Upper lobe of left lung (tissue), 6 donors: ENCODE data around the gene THEM5. TPM values are rescaled to one million over a fixed set of nuclear protein-coding genes. Genes with fewer than 3 reads are reported as not detected.
A peak's percentile ranks its signal among the peaks of the same experiment; 100 is the strongest.

ENCODE experiments used
- ATAC-seq, 2 donors: fragments of 200-7000 bp; cut with Tn5 transposase; one replicate each; pipeline ENCODE4 v1.9.1; 2022; ENCODE audit warnings: mild to moderate bottlenecking in 2 of 2, moderate library complexity in 2 of 2; ENCODE audit not compliant: low FRiP score in 2 of 2
- DNase-seq, 2 donors: peaks; one replicate each; pipeline ENCODE4 v3.0.0-alpha.2; 2019 to 2020
- H3K27ac ChIP-seq, 4 donors: fragments of 200-600 bp; sonication (generic); one replicate each; pipeline ENCODE4 v1.5.1; 2016 to 2019
- H3K27me3 ChIP-seq, 4 donors: fragments of 200-600 bp; sonication (generic); one replicate each; pipeline ENCODE4 v1.5.1; 2017 to 2019
- H3K36me3 ChIP-seq, 4 donors: fragments of 200-600 bp; sonication (generic); one replicate each; pipeline ENCODE4 v1.5.1; 2016 to 2019
- H3K4me1 ChIP-seq, 4 donors: fragments of 200-600 bp; sonication (generic); one replicate each; pipeline ENCODE4 v1.5.1; 2018 to 2019
- H3K4me3 ChIP-seq, 4 donors: fragments of 200-600 bp; sonication (generic); one replicate each; pipeline ENCODE4 v1.5.1; 2017 to 2019; ENCODE audit warnings: mild to moderate bottlenecking in 2 of 4, moderate library complexity in 1 of 4
- H3K9me3 ChIP-seq, 4 donors: fragments of 200-600 bp; sonication (generic); one replicate each; pipeline ENCODE4 v1.5.1; 2018 to 2019
- EP300 ChIP-seq, 4 donors: sonication (generic); formaldehyde crosslinking; IDR thresholded peaks; one replicate each; pipeline ENCODE4 v1.5.1; 2017; ENCODE audit warnings: antibody characterized with exemption in 4 of 4, control low read depth in 2 of 4
- POLR2A ChIP-seq, 4 donors: fragments of 450-650 bp; IDR thresholded peaks; one replicate each; pipeline ENCODE4 v1.5.1; 2016 to 2017; ENCODE audit warnings: antibody characterized with exemption in 4 of 4, mild to moderate bottlenecking in 2 of 4
- POLR2AphosphoS5 ChIP-seq, 2 donors: sonication (generic); formaldehyde crosslinking; IDR thresholded peaks; one replicate each; pipeline ENCODE4 v1.5.1; 2017; ENCODE audit warnings: antibody characterized with exemption in 2 of 2
- WGBS, 2 donors: methylation state at CpG; one replicate each; pipeline ENCODE4 v1.1.5; 2017 to 2018; 5-methylcytosine and 5-hydroxymethylcytosine counted together
- total RNA-seq, 6 donors: library from RNA; depleted of rRNA in 4 of 6; stranded (reverse); fragments of >200 nt in 4 of 6; gene quantifications; one replicate each; pipeline versions ENCODE4 v1.1.0 to v1.2.1, GENCODE V29; 2016 to 2021
- TF ChIP-seq, protein P1 (sequence below), 6 experiments: fragments of 450-650 bp in 4 of 6; fragments of 200-600 bp in 2 of 6; sonication (generic) in 2 of 6; IDR thresholded peaks; one replicate each; pipeline ENCODE4 v1.5.1; 2016 to 2019; ENCODE audit warnings: antibody characterized with exemption in 6 of 6
- donor health status: DM: no; HTN: no; CAD: no; lungs with moderate emphysema.
- donor health status: DM: no; HTN: yes; CAD: no; lungs with severe emphysema.

Gene THEM5
- total RNA-seq, 6 donors from 2014 or later = not detected

DNA sequence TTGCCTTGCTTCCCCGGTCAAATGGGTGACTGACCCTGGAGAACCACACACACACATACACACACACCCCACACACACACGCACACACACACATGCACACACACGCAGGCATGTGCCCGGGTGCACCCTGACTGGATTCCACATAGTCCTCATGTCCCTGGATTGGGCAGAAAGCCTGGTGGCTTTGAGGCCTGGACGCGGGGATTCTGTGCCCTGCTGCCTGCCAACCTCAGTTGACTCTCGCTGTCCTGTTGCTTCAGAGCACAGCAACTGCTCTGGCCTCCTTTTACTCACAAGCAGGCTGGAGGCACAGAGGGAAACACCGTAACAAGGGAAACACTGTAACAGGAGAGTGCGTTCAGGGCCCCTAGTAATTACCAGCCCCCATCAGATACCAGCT is 28.3 kb downstream of the THEM5 start:
- WGBS, 2 donors = 54 to 77% methylated on average over 5 to 7 of the region's 9 CpGs
- TF ChIP-seq, protein P1, sequence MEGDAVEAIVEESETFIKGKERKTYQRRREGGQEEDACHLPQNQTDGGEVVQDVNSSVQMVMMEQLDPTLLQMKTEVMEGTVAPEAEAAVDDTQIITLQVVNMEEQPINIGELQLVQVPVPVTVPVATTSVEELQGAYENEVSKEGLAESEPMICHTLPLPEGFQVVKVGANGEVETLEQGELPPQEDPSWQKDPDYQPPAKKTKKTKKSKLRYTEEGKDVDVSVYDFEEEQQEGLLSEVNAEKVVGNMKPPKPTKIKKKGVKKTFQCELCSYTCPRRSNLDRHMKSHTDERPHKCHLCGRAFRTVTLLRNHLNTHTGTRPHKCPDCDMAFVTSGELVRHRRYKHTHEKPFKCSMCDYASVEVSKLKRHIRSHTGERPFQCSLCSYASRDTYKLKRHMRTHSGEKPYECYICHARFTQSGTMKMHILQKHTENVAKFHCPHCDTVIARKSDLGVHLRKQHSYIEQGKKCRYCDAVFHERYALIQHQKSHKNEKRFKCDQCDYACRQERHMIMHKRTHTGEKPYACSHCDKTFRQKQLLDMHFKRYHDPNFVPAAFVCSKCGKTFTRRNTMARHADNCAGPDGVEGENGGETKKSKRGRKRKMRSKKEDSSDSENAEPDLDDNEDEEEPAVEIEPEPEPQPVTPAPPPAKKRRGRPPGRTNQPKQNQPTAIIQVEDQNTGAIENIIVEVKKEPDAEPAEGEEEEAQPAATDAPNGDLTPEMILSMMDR (IDR thresholded peaks at IDR 0.05) = no peak
- TF ChIP-seq EP300 (IDR thresholded peaks at IDR 0.05) (no peak), POLR2AphosphoS5 (IDR thresholded peaks at IDR 0.05) (no peak), POLR2A (IDR thresholded peaks at IDR 0.05) (no peak)

DNA sequence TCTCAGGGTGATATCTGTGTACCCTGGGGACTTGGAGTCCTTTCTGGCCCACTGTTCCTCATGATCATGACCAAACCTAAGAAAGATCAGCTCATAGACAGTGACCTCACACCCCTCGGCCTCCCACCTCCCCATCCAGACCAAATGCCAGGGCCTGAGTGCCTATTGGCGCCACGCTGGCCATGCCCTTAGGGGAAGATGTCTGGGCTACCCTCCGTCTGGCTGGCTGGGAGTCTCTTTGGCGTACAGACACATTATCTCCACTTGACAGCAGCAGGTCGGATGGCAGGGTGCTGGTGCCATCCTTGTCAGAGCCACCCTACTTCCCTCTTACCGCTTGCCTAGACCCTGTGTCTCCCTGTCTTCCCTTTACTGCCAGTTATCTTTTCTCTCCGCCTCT is 30.3 kb downstream of the THEM5 start:
- 81 to 88% methylated on average over 7 to 8 of the region's 8 CpGs for WGBS, 2 donors
- TF ChIP-seq POLR2A (IDR thresholded peaks at IDR 0.05) (no peak), POLR2AphosphoS5 (IDR thresholded peaks at IDR 0.05) (no peak)
- TF ChIP-seq, protein P1 (IDR thresholded peaks at IDR 0.05) = no peak
- Histone ChIP-seq H3K4me1 (peaks cover 2 to 14% (median 6%) of the 10 kb centered on the region in 4 donors), H3K27ac (no peak overlapping the region), H3K36me3 (no peaks in the 10 kb centered on the region), H3K9me3 (no peaks in the 10 kb centered on the region), H3K27me3 (no peaks in the 10 kb centered on the region), H3K4me3 (no peak overlapping the region)
- DNase-seq = no peak
- no peak for ATAC-seq

More for the DNA sequence above, 28.3 kb downstream of the THEM5 start:
- H3K27me3 ChIP-seq = no peaks in the 10 kb centered on the region
- H3K9me3 ChIP-seq = no peaks in the 10 kb centered on the region
- H3K27ac ChIP-seq = no peak overlapping the region
- DNase-seq (no peak), ATAC-seq (no peak)
- peaks cover 17 to 31% (median 23%) of the 10 kb centered on the region in 4 donors for H3K4me1 ChIP-seq
- H3K4me3 ChIP-seq = no peak overlapping the region
- no peaks in the 10 kb centered on the region for H3K36me3 ChIP-seq

DNA sequence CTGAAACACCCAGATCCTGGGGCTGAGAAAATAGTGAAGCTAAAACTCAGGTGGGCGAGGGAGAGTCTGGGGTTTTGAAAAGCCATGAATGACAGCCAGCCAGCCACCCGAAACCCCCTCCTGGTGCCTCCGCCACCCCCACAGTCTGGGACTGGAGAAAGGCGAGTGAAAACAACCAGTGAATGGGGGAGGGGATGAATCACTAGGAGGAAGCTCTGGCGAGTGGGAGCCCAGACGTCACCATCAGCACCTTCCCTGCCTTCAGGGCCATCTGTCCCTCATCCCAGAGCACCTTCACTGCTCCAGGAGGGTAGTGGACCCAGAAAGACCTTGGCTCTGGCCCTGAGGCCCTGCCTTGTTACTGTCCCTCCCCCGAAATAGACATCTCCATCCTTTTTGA is 31.1 kb downstream of the THEM5 start:
- H3K27me3 ChIP-seq = no peaks in the 10 kb centered on the region
- DNase-seq = no peak
- 52 to 70% methylated on average over 6 to 7 of the region's 7 CpGs for WGBS, 2 donors

DNA sequence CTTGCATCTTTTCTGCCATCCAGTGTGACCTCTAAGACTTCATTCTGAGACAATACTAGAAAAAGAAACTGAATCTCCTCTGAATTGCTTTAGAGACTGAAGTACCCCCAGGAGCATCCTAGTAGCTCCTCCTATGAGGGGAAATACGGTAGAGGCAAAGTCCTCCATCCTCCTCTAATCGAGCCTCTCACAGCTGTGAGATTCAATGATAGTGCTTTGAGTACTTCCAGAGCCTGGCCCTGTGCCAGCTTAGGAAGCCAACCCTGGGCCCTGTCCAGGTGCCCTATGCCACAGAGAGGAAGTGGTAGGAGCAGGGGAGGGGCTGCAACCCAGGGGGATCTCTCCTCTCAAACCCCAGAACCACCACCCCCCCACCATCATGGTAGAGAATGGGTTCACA is 32.6 kb downstream of the THEM5 start:
- Histone ChIP-seq H3K36me3 (no peaks in the 10 kb centered on the region), H3K27me3 (no peaks in the 10 kb centered on the region), H3K4me1 (peaks cover 0 to 13% (median 2%) of the 10 kb centered on the region in 4 donors), H3K27ac (no peak overlapping the region), H3K9me3 (no peaks in the 10 kb centered on the region), H3K4me3 (no peak overlapping the region)
- 10 to 18% methylated on average over 2 of the region's 2 CpGs for WGBS, 2 donors
- peak in 1 of 2 donors; percentile 37 for DNase-seq
- no peak for ATAC-seq
- no peak for TF ChIP-seq EP300 (IDR thresholded peaks at IDR 0.05)
- TF ChIP-seq, protein P1 (IDR thresholded peaks at IDR 0.05) = no peak
- no peak for TF ChIP-seq POLR2A (IDR thresholded peaks at IDR 0.05)
- TF ChIP-seq POLR2AphosphoS5 (IDR thresholded peaks at IDR 0.05) = no peak

More for the DNA sequence above, 31.1 kb downstream of the THEM5 start:
- TF ChIP-seq, protein P1 (IDR thresholded peaks at IDR 0.05) = no peak
- TF ChIP-seq POLR2A (IDR thresholded peaks at IDR 0.05) = no peak
- TF ChIP-seq EP300 (IDR thresholded peaks at IDR 0.05) = no peak
- TF ChIP-seq POLR2AphosphoS5 (IDR thresholded peaks at IDR 0.05) = no peak
- H3K27ac ChIP-seq = no peak overlapping the region
- peaks cover 0 to 13% (median 2%) of the 10 kb centered on the region in 4 donors for H3K4me1 ChIP-seq
- no peak for ATAC-seq
- no peak overlapping the region for H3K4me3 ChIP-seq
- H3K9me3 ChIP-seq = no peaks in the 10 kb centered on the region
- no peaks in the 10 kb centered on the region for H3K36me3 ChIP-seq

DNA sequence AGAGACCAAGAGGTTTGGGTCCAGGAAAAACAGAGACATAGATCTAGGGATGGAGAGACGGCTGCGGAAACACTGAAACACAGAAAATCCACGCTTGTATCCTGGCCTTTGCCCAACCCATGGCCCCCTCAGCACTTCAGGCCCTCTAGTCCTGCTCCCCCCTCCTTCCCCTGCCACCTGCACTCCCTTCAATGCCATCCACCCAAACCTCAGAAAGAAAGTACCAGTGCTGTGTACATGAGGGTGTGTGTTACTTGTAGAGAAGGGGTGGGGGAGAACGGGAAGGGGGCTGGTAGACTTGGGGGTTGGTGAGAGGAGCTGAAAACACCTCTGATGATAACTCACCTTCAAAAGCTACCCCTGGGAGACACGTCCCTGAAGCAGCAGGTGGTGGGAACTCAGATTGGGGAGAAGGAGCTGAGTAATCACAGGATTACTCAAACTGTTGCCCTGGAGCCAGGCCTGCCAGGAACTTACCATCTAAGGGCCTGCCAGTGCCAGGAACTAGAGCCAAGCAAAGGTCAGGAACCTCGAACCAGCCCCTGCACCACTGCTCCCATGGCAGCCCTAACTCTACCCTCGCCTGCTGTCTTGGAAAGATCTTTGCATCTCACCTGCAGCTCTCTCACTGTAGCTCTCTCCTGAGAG is 33.4 kb downstream of the THEM5 start:
- Histone ChIP-seq H3K4me1 (peaks cover 0 to 13% (median 2%) of the 10 kb centered on the region in 4 donors), H3K36me3 (no peaks in the 10 kb centered on the region), H3K9me3 (no peaks in the 10 kb centered on the region), H3K27ac (no peak overlapping the region), H3K27me3 (no peaks in the 10 kb centered on the region), H3K4me3 (no peak overlapping the region)
- DNase-seq = peak in 1 of 2 donors; percentile 57
- no peak for ATAC-seq
- 72 to 74% methylated on average over 7 of the region's 7 CpGs for WGBS, 2 donors
- TF ChIP-seq EP300 (IDR thresholded peaks at IDR 0.05) (no peak), POLR2A (IDR thresholded peaks at IDR 0.05) (no peak), POLR2AphosphoS5 (IDR thresholded peaks at IDR 0.05) (no peak)
- TF ChIP-seq, protein P1 (IDR thresholded peaks at IDR 0.05) = no peak
